Natural killer cell treated with Interleukin-12 subunit alpha and Interleukin-12 subunit beta and Interleukin-15 and Interleukin-18, amount 100 ng/mL, for 72 hours (primary cell): Measurements from ENCODE around the gene CBX6. TPM values are rescaled to one million over a fixed set of nuclear protein-coding genes. Genes with fewer than 3 reads are reported as not detected.
"Not testable (repeated sequence)": the region's sequence is repeated elsewhere in the genome, so short reads cannot be mapped to it uniquely, and the experiment has no call there.

ENCODE experiments used
- ATAC-seq, 2 donors: fragments of 150-1000 bp; cut with Tn5 transposase in 1 of 2; sonication (Bioruptor Pico), chemical (Tn5 transposase) in 1 of 2; 2 replicates each; pipeline ENCODE4 v1.10.0; 2021
- DNase-seq: peaks from one replicate; pipeline ENCODE4 v3.0.0; 2022; ENCODE audit warnings: low spot score
- H3K27ac Mint-ChIP-seq, 2 donors: 1 replicate in 1 of 2; 2 replicates in 1 of 2; pipeline ENCODE4 v1.8.0; 2022; ENCODE audit warnings: mixed read lengths in 2 of 2, mild to moderate bottlenecking in 1 of 2, moderate library complexity in 1 of 2
- H3K27me3 Mint-ChIP-seq, 2 donors: 1 replicate in 1 of 2; 2 replicates in 1 of 2; pipeline ENCODE4 v1.8.0; 2022; ENCODE audit warnings: mixed read lengths in 2 of 2
- H3K36me3 Mint-ChIP-seq: one replicate; pipeline ENCODE4 v1.8.0; 2022; ENCODE audit warnings: mixed read lengths
- H3K4me1 Mint-ChIP-seq, 2 donors: 1 replicate in 1 of 2; 2 replicates in 1 of 2; pipeline ENCODE4 v1.8.0; 2022; ENCODE audit warnings: low read depth in 2 of 2, mixed read lengths in 2 of 2, mild to moderate bottlenecking in 1 of 2
- H3K4me3 Mint-ChIP-seq: one replicate; pipeline ENCODE4 v1.8.0; 2022; ENCODE audit warnings: mixed read lengths
- H3K9me3 Mint-ChIP-seq: 2 replicates; pipeline ENCODE4 v1.8.0; 2022; ENCODE audit warnings: mixed read lengths
- total RNA-seq, 2 donors: library from RNA; stranded (reverse); gene quantifications; one replicate each; pipeline ENCODE4 v1.2.3, GENCODE V29; 2022

Gene CBX6
- 100 to 1,000 TPM in 1 of 2 donors, 10 to 100 TPM in 1; 95.2 to 137 TPM for total RNA-seq

- peaks cover 43 to 45% of the 10 kb centered on the region in 2 donors for H3K4me1 Mint-ChIP-seq
- DNase-seq (peak; percentile 95), ATAC-seq (peak; percentile 90 to 92)
- H3K27ac Mint-ChIP-seq = peak within 1 kb of the TSS; percentile 79 to 88
- peak within 1 kb of the TSS; percentile 89 for H3K4me3 Mint-ChIP-seq
- no peaks in the 10 kb centered on the region for H3K36me3 Mint-ChIP-seq
- peaks cover 0 to 6% of the 10 kb centered on the region in 2 donors for H3K27me3 Mint-ChIP-seq
- no peaks in the 10 kb centered on the region for H3K9me3 Mint-ChIP-seq
Measured at GRCh38 chr22:38872172-38872830, at the start of gene CBX6. CBX6 (minus strand) TSS chr22:38872216; CDS start chr22:38872190, 26 bp downstream.

- Mint-ChIP-seq H3K4me3 (no peak overlapping the region), H3K9me3 (no peaks in the 10 kb centered on the region), H3K27me3 (peaks cover 20 to 21% of the 10 kb centered on the region in 2 donors), H3K4me1 (peaks cover 0 to 3% of the 10 kb centered on the region in 2 donors), H3K27ac (no peak overlapping the region), H3K36me3 (no peaks in the 10 kb centered on the region)
- ATAC-seq (no peak), DNase-seq (no peak)
Measured at GRCh38 chr22:38921806-38922205, 49.8 kb upstream of the CBX6 start.

GRCh38 chr22:38921120-38921519 lies 49.1 kb upstream of the CBX6 start:
- no peak overlapping the region for H3K27ac Mint-ChIP-seq
- DNase-seq = no peak
- no peak for ATAC-seq
- H3K9me3 Mint-ChIP-seq = no peaks in the 10 kb centered on the region
- H3K36me3 Mint-ChIP-seq = no peaks in the 10 kb centered on the region
- H3K27me3 Mint-ChIP-seq = peaks cover 20 to 21% of the 10 kb centered on the region in 2 donors
- H3K4me3 Mint-ChIP-seq = no peak overlapping the region
- H3K4me1 Mint-ChIP-seq = peaks cover 0 to 3% of the 10 kb centered on the region in 2 donors

GRCh38 chr22:38919631-38920190 lies 47.7 kb upstream of the CBX6 start:
- Mint-ChIP-seq H3K4me3 (no peak overlapping the region), H3K27ac (no peak overlapping the region), H3K9me3 (no peaks in the 10 kb centered on the region), H3K27me3 (peaks cover 20 to 29% of the 10 kb centered on the region in 2 donors), H3K4me1 (peaks cover 0 to 3% of the 10 kb centered on the region in 2 donors), H3K36me3 (no peaks in the 10 kb centered on the region)
- DNase-seq (no peak), ATAC-seq (no peak)

GRCh38 chr22:38911434-38911833 lies 39.4 kb upstream of the CBX6 start:
- Mint-ChIP-seq H3K4me3 (no peak overlapping the region), H3K4me1 (no peaks in the 10 kb centered on the region), H3K27ac (no peak overlapping the region), H3K36me3 (no peaks in the 10 kb centered on the region), H3K9me3 (no peaks in the 10 kb centered on the region), H3K27me3 (peaks cover 26 to 64% of the 10 kb centered on the region in 2 donors)
- no peak for DNase-seq
- no peak for ATAC-seq

- peaks cover 6% of the 10 kb centered on the region for H3K36me3 Mint-ChIP-seq
- DNase-seq (no peak), ATAC-seq (no peak)
- no peak overlapping the region for H3K27ac Mint-ChIP-seq
- no peak overlapping the region for H3K4me3 Mint-ChIP-seq
- H3K27me3 Mint-ChIP-seq = peaks cover 26 to 55% of the 10 kb centered on the region in 2 donors
- no peaks in the 10 kb centered on the region for H3K9me3 Mint-ChIP-seq
- H3K4me1 Mint-ChIP-seq = no peaks in the 10 kb centered on the region
Measured at GRCh38 chr22:38907767-38908166, 35.8 kb upstream of the CBX6 start.

GRCh38 chr22:38906052-38906451 lies 34.0 kb upstream of the CBX6 start:
- H3K27me3 Mint-ChIP-seq = peaks cover 29 to 43% of the 10 kb centered on the region in 2 donors
- H3K4me3 Mint-ChIP-seq = no peak overlapping the region
- DNase-seq (no peak), ATAC-seq (no peak)
- no peak overlapping the region for H3K27ac Mint-ChIP-seq
- H3K36me3 Mint-ChIP-seq = peaks cover 6% of the 10 kb centered on the region
- peaks cover 1 to 3% of the 10 kb centered on the region in 2 donors for H3K4me1 Mint-ChIP-seq
- H3K9me3 Mint-ChIP-seq = no peaks in the 10 kb centered on the region

- H3K27me3 Mint-ChIP-seq = peaks cover 21 to 33% of the 10 kb centered on the region in 2 donors
- not testable (repeated sequence) for H3K4me3 Mint-ChIP-seq, H3K36me3 Mint-ChIP-seq, H3K9me3 Mint-ChIP-seq, ATAC-seq, DNase-seq, H3K27ac Mint-ChIP-seq, H3K4me1 Mint-ChIP-seq
Measured at GRCh38 chr22:38904052-38904617, 32.1 kb upstream of the CBX6 start.

- Mint-ChIP-seq H3K27me3 (peaks cover 17 to 22% of the 10 kb centered on the region in 2 donors), H3K4me3 (no peak overlapping the region), H3K4me1 (peaks cover 7% of the 10 kb centered on the region in 2 donors), H3K36me3 (peaks cover 6% of the 10 kb centered on the region), H3K9me3 (no peaks in the 10 kb centered on the region), H3K27ac (no peak overlapping the region)
- no peak for ATAC-seq
- DNase-seq = no peak
Measured at GRCh38 chr22:38901111-38901641, 29.2 kb upstream of the CBX6 start.

- Mint-ChIP-seq H3K4me1 (peaks cover 7% of the 10 kb centered on the region in 2 donors), H3K4me3 (no peak overlapping the region), H3K27ac (no peak overlapping the region), H3K9me3 (no peaks in the 10 kb centered on the region), H3K36me3 (peaks cover 6% of the 10 kb centered on the region), H3K27me3 (peaks cover 17 to 23% of the 10 kb centered on the region in 2 donors)
- no peak for ATAC-seq
- no peak for DNase-seq
Measured at GRCh38 chr22:38900677-38901076, 28.7 kb upstream of the CBX6 start.

- Mint-ChIP-seq H3K4me1 (no peaks in the 10 kb centered on the region), H3K27me3 (peaks cover 24 to 50% of the 10 kb centered on the region in 2 donors), H3K36me3 (no peaks in the 10 kb centered on the region), H3K9me3 (no peaks in the 10 kb centered on the region), H3K27ac (no peak overlapping the region), H3K4me3 (no peak overlapping the region)
- ATAC-seq (no peak), DNase-seq (no peak)
Measured at GRCh38 chr22:38891256-38891655, 19.2 kb upstream of the CBX6 start.

- Mint-ChIP-seq H3K9me3 (no peaks in the 10 kb centered on the region), H3K27ac (no peak overlapping the region), H3K4me1 (no peaks in the 10 kb centered on the region), H3K27me3 (peaks cover 22 to 45% of the 10 kb centered on the region in 2 donors), H3K4me3 (no peak overlapping the region), H3K36me3 (no peaks in the 10 kb centered on the region)
- no peak for DNase-seq
- no peak for ATAC-seq
Measured at GRCh38 chr22:38890377-38890776, 18.4 kb upstream of the CBX6 start.

GRCh38 chr22:38886333-38886732 lies 14.3 kb upstream of the CBX6 start:
- H3K4me3 Mint-ChIP-seq = no peak overlapping the region

More at GRCh38 chr22:38886333-38886732, 14.3 kb upstream of the CBX6 start:
- no peak for ATAC-seq
- peaks cover 16 to 26% of the 10 kb centered on the region in 2 donors for H3K27me3 Mint-ChIP-seq
- H3K36me3 Mint-ChIP-seq = no peaks in the 10 kb centered on the region
- no peaks in the 10 kb centered on the region for H3K9me3 Mint-ChIP-seq
- no peak overlapping the region for H3K27ac Mint-ChIP-seq
- peaks cover 0 to 2% of the 10 kb centered on the region in 2 donors for H3K4me1 Mint-ChIP-seq
- DNase-seq = no peak
